GM21825 (cell line): ENCODE data around the gene KLK4.
"Not testable (repeated sequence)": the region's sequence is repeated elsewhere in the genome, so short reads cannot be mapped to it uniquely, and the experiment has no call there.

ENCODE experiments used
- ATAC-seq: cut with Tn5 transposase; IDR thresholded peaks from one replicate; pipeline ENCODE4 v1.9.1; 2021; ENCODE audit warnings: mild to moderate bottlenecking, moderate library complexity; ENCODE audit not compliant: unreplicated experiment

Gene KLK4

GRCh38 chr19:50916069-50916468 is 4.9 kb upstream of the KLK4 start:
- ATAC-seq: no peak

- no peak for ATAC-seq
Observed at GRCh38 chr19:50912727-50913716, 1.8 kb upstream of the KLK4 start.

GRCh38 chr19:50912102-50912599 is 956 bp upstream of the KLK4 start:
- ATAC-seq: no peak

GRCh38 chr19:50910722-50911121 is 473 bp downstream of the KLK4 start:
- no peak for ATAC-seq

- peak; percentile 52 for ATAC-seq
Observed at GRCh38 chr19:50909240-50910070, 1.7 kb downstream of the KLK4 start.

GRCh38 chr19:50908336-50908735 is 2.9 kb downstream of the KLK4 start:
- ATAC-seq: no peak

- no peak for ATAC-seq
Observed at GRCh38 chr19:50906217-50906616, 5.0 kb downstream of the KLK4 start.

- ATAC-seq: no peak
Observed at GRCh38 chr19:50902640-50903039, 8.6 kb downstream of the KLK4 start.

- no peak for ATAC-seq
Observed at GRCh38 chr19:50899569-50899968, 11.6 kb downstream of the KLK4 start.

GRCh38 chr19:50898018-50898417 is 13.2 kb downstream of the KLK4 start:
- ATAC-seq: no peak

GRCh38 chr19:50897612-50898011 is 13.6 kb downstream of the KLK4 start:
- ATAC-seq: peak; percentile 9

GRCh38 chr19:50897191-50897607 is 14.0 kb downstream of the KLK4 start:
- peak; percentile 19 for ATAC-seq

- peak; percentile 79 for ATAC-seq
Observed at GRCh38 chr19:50896591-50897190, 14.5 kb downstream of the KLK4 start.

GRCh38 chr19:50896089-50896590 is 15.1 kb downstream of the KLK4 start:
- not testable (repeated sequence) for ATAC-seq

- no peak for ATAC-seq
Observed at GRCh38 chr19:50894478-50895356, 16.5 kb downstream of the KLK4 start.

GRCh38 chr19:50893047-50893736 is 18.0 kb downstream of the KLK4 start:
- ATAC-seq: no peak

GRCh38 chr19:50891253-50891625 is 20.0 kb downstream of the KLK4 start:
- ATAC-seq: no peak

- ATAC-seq: no peak
Observed at GRCh38 chr19:50890422-50891252, 20.6 kb downstream of the KLK4 start.
